Mesenchymal stem cell (in vitro differentiated cells and primary cell): ENCODE data around the gene EIF2D.
A peak's percentile ranks its signal among the peaks of the same experiment; 100 is the strongest.

Experiments used
- DNase-seq: peaks from one replicate; pipeline ENCODE4 v3.0.0-alpha.2; 2013
- H2AFZ ChIP-seq: one replicate; pipeline ENCODE4 v1.6.1; 2013; ENCODE audit warnings: low read depth, mild to moderate bottlenecking, control low read depth, inconsistent platforms, low read length, moderate library complexity
- H2AK5ac ChIP-seq: 2 replicates; pipeline ENCODE4 v1.6.1; 2013; ENCODE audit warnings: low read length, moderate library complexity, mild to moderate bottlenecking, inconsistent platforms; ENCODE audit not compliant: severe bottlenecking
- H2BK120ac ChIP-seq: one replicate; pipeline ENCODE4 v1.6.1; 2013; ENCODE audit warnings: low read depth, mild to moderate bottlenecking, inconsistent platforms, low read length, moderate library complexity
- H2BK12ac ChIP-seq, 2 experiments: one replicate each; pipeline ENCODE4 v1.6.1; 2013; ENCODE audit warnings: inconsistent platforms in 2 of 2, low read length in 2 of 2, mild to moderate bottlenecking in 2 of 2, moderate library complexity in 2 of 2, control low read depth in 1 of 2
- H2BK15ac ChIP-seq: one replicate; pipeline ENCODE4 v1.6.1; 2013; ENCODE audit warnings: mild to moderate bottlenecking, low read depth, inconsistent platforms; ENCODE audit not compliant: poor library complexity, severe bottlenecking
- H2BK5ac ChIP-seq: 2 replicates; pipeline ENCODE4 v1.6.1; 2013; ENCODE audit warnings: low read depth, mild to moderate bottlenecking, low read length, control low read depth, inconsistent platforms; ENCODE audit not compliant: poor library complexity, severe bottlenecking
- H3K14ac ChIP-seq, 2 experiments: one replicate each; pipeline ENCODE4 v1.6.1; 2013; ENCODE audit warnings: inconsistent platforms in 2 of 2, low read length in 2 of 2, control low read depth in 1 of 2, mild to moderate bottlenecking in 1 of 2, moderate library complexity in 1 of 2
- H3K18ac ChIP-seq, 2 experiments: one replicate each; pipeline ENCODE4 v1.6.1; 2013; ENCODE audit warnings: inconsistent platforms in 2 of 2, low read length in 2 of 2, control low read depth in 1 of 2, low read depth in 1 of 2, mild to moderate bottlenecking in 1 of 2
- H3K23ac ChIP-seq, 2 experiments: one replicate each; pipeline ENCODE4 v1.6.1; 2013; ENCODE audit warnings: inconsistent platforms in 2 of 2, low read length in 2 of 2, mild to moderate bottlenecking in 2 of 2, moderate library complexity in 2 of 2, control low read depth in 1 of 2
- H3K27ac ChIP-seq: 2 replicates; pipeline ENCODE4 v1.5.1; 2013; ENCODE audit warnings: mild to moderate bottlenecking, moderate library complexity, low read length, control low read depth, inconsistent platforms; ENCODE audit not compliant: poor library complexity, severe bottlenecking
- H3K27me3 ChIP-seq, 2 experiments: 2 replicates each; pipeline versions ENCODE4 v1.6.1 to v1.7.0; 2013; ENCODE audit warnings: low read length in 2 of 2, mild to moderate bottlenecking in 2 of 2, moderate library complexity in 2 of 2, control low read depth in 1 of 2, inconsistent platforms in 1 of 2; ENCODE audit not compliant: control insufficient read depth in 1 of 2, insufficient read depth in 1 of 2
- H3K36me3 ChIP-seq, 2 experiments: 2 replicates each; pipeline versions ENCODE4 v1.6.1 to v1.7.0; 2013; ENCODE audit warnings: low read length in 2 of 2, control low read depth in 1 of 2, inconsistent platforms in 1 of 2, low read depth in 1 of 2, mild to moderate bottlenecking in 1 of 2; ENCODE audit not compliant: insufficient read depth in 2 of 2, control insufficient read depth in 1 of 2
- H3K4ac ChIP-seq, 2 experiments: one replicate each; pipeline ENCODE4 v1.6.1; 2013; ENCODE audit warnings: inconsistent platforms in 2 of 2, low read length in 2 of 2, mild to moderate bottlenecking in 2 of 2, moderate library complexity in 2 of 2, control low read depth in 1 of 2, low read depth in 1 of 2
- H3K4me1 ChIP-seq: 2 replicates; pipeline ENCODE4 v1.6.1; 2013; ENCODE audit warnings: low read depth, low read length, control low read depth; ENCODE audit not compliant: control insufficient read depth, insufficient read depth
- H3K4me2 ChIP-seq: 2 replicates; pipeline ENCODE4 v1.6.1; 2013; ENCODE audit warnings: low read length, mild to moderate bottlenecking, inconsistent platforms; ENCODE audit not compliant: poor library complexity, severe bottlenecking
- H3K4me3 ChIP-seq, 2 experiments: 2 replicates each; pipeline versions ENCODE4 v1.5.1 to v1.7.0; 2013; ENCODE audit warnings: low read length in 2 of 2, mild to moderate bottlenecking in 2 of 2, control low read depth in 1 of 2, low read depth in 1 of 2; ENCODE audit not compliant: insufficient read depth in 1 of 2
- H3K79me1 ChIP-seq: replicated peaks from 2 replicates; pipeline ENCODE4 v1.6.1; 2013; ENCODE audit warnings: mild to moderate bottlenecking, control low read depth, low read length, inconsistent platforms; ENCODE audit not compliant: poor library complexity, severe bottlenecking
- H3K9ac ChIP-seq: 2 replicates; pipeline ENCODE4 v1.7.0; 2013; ENCODE audit warnings: mild to moderate bottlenecking, low read length, moderate library complexity
- H3K9me3 ChIP-seq: 2 replicates; pipeline ENCODE4 v1.7.0; 2013; ENCODE audit warnings: mild to moderate bottlenecking, low read length; ENCODE audit not compliant: control insufficient read depth
- H4K8ac ChIP-seq: one replicate; pipeline ENCODE4 v1.6.1; 2013; ENCODE audit warnings: inconsistent platforms, mild to moderate bottlenecking, low read length, moderate library complexity
- H4K91ac ChIP-seq: one replicate; pipeline ENCODE4 v1.6.1; 2013; ENCODE audit warnings: mild to moderate bottlenecking, low read length, inconsistent platforms
- WGBS: methylation state at CpG from one replicate; pipeline ENCODE4 v1.1.7; 2013; ENCODE audit warnings: mixed read lengths; 5-methylcytosine and 5-hydroxymethylcytosine counted together

The EIF2D gene

DNA sequence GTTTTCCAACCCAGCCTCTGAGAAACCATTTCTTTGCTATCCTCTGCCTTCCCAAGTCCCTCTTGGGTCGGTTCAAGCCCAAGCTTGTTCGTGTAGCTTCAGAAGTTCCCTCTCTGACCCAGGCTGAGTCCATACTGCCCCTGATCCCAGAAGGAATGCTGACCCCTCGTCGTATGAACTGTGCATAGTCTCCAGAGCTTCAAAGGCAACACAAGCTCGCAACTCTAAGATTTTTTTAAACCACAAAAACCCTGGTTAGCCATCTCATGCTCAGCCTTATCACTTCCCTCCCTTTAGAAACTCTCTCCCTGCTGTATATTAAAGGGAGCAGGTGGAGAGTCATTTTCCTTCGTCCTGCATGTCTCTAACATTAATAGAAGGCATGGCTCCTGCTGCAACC lies 23.8 kb downstream of the EIF2D start:
- Histone ChIP-seq H2BK120ac (no peak overlapping the region), H3K79me1 (no peaks in the 10 kb centered on the region), H4K8ac (peak overlapping the region; percentile 27), H4K91ac (no peak overlapping the region), H3K23ac (no peak overlapping the region), H2BK12ac (peak overlapping the region in 1 of 2 experiments; percentile 40), H3K27ac (no peak overlapping the region), H3K9ac (peak overlapping the region; percentile 52), H2BK5ac (no peak overlapping the region), H3K4me2 (no peak overlapping the region), H3K36me3 (peaks cover 29 to 75% of the 10 kb centered on the region in 2 experiments), H3K14ac (no peak overlapping the region), H3K4me1 (peaks cover 11% of the 10 kb centered on the region), H3K18ac (no peak overlapping the region), H2BK15ac (no peak overlapping the region), H3K4me3 (no peak overlapping the region), H2AFZ (no peak overlapping the region), H2AK5ac (peak overlapping the region; percentile 15), H3K27me3 (no peaks in the 10 kb centered on the region), H3K4ac (no peak overlapping the region), H3K9me3 (no peaks in the 10 kb centered on the region)
- DNase-seq: peak; percentile 10
- 82% methylated on average over 6 of the region's 6 CpGs for WGBS

DNA sequence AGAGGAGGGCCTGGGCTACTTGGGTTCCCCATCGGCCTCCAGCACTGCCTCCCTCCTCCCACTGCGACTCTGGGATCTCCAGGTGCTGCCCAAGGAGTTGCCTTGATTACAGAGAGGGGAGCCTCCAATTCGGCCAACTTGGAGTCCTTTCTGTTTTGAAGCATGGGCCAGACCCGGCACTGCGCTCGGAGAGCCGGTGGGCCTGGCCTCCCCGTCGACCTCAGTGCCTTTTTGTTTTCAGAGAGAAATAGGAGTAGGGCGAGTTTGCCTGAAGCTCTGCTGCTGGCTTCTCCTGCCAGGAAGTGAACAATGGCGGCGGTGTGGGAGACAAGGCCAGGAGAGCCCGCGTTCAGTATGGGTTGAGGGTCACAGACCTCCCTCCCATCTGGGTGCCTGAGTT lies 24.4 kb downstream of the EIF2D start:
- H2AK5ac ChIP-seq: no peak overlapping the region
- no peak overlapping the region for H3K14ac ChIP-seq
- H3K79me1 ChIP-seq: no peaks in the 10 kb centered on the region
- H4K8ac ChIP-seq: no peak overlapping the region
- peaks cover 11% of the 10 kb centered on the region for H3K4me1 ChIP-seq
- no peak overlapping the region for H3K23ac ChIP-seq
- H3K18ac ChIP-seq: no peak overlapping the region
- no peak overlapping the region for H2BK5ac ChIP-seq
- no peak overlapping the region for H4K91ac ChIP-seq
- peaks cover 0 to under 1% of the 10 kb centered on the region in 2 experiments for H3K27me3 ChIP-seq
- no peak overlapping the region for H2BK12ac ChIP-seq
- H3K9me3 ChIP-seq: no peaks in the 10 kb centered on the region
- H3K4me3 ChIP-seq: no peak overlapping the region
- no peak overlapping the region for H3K4ac ChIP-seq
- H3K36me3 ChIP-seq: peaks cover 26 to 69% of the 10 kb centered on the region in 2 experiments
- no peak overlapping the region for H2BK120ac ChIP-seq
- no peak overlapping the region for H2AFZ ChIP-seq
- H2BK15ac ChIP-seq: no peak overlapping the region
- no peak overlapping the region for H3K4me2 ChIP-seq
- WGBS: 99% methylated on average over 14 of the region's 14 CpGs
- H3K9ac ChIP-seq: peak overlapping the region; percentile 52
- no peak overlapping the region for H3K27ac ChIP-seq
- no peak for DNase-seq

DNA sequence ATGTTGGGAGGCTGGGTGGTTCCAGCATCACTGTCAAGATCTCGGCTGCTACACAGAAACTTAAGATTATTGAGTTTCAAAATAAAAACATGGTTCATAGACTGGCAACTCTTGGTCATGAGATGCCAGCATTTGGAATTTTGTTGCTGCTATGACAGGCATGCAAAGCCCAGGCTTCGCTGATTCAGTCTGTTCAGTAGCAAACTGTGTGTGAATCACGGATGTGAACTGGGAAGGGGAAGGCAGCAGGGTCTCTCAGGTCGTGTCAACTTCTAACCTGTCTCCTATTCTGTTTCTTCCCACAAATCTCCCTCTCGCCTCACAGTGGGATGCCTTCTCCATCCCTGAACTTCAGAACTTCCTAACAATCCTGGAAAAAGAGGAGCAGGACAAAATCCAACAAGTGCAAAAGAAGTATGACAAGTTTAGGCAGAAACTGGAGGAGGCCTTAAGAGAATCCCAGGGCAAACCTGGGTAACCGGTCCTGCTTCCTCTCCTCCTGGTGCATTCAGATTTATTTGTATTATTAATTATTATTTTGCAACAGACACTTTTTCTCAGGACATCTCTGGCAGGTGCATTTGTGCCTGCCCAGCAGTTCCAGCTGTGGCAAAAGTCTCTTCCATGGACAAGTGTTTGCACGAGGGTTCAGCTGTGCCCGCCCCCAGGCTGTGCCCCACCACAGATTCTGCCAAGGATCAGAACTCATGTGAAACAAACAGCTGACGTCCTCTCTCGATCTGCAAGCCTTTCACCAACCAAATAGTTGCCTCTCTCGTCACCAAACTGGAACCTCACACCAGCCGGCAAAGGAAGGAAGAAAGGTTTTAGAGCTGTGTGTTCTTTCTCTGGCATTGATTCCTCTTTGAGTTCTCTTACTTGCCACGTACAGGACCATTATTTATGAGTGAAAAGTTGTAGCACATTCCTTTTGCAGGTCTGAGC lies 25.5 kb downstream of the EIF2D start:
- H2AFZ ChIP-seq: no peak overlapping the region

DNA sequence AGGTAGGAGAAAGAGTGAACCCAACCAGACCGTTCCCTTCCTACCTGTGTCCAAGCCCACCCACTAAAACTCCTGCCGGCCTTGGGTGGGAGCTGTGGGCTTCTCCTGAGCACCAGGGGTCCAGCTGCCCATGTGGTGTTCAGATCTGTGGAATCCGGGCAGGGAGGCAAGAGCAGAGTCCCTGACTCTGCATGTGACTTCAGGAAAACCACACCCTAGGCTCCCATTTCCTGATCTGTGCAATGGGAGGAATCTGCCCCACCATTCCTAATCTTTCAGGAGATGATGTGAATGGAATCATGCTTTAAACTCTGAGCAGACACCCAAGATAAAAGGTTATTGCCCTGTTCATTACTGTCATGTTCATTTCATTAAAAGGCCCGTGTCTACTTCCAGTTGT lies 27.6 kb downstream of the EIF2D start:
- Histone ChIP-seq H3K9me3 (no peaks in the 10 kb centered on the region), H3K79me1 (no peaks in the 10 kb centered on the region), H2BK120ac (no peak overlapping the region), H3K23ac (no peak overlapping the region), H3K14ac (no peak overlapping the region), H2AK5ac (no peak overlapping the region), H4K91ac (no peak overlapping the region), H2BK12ac (no peak overlapping the region), H3K4me1 (peaks cover 9% of the 10 kb centered on the region), H3K36me3 (peaks cover 13 to 48% of the 10 kb centered on the region in 2 experiments), H4K8ac (no peak overlapping the region), H3K4me3 (no peak overlapping the region), H3K18ac (no peak overlapping the region), H3K4me2 (no peak overlapping the region), H2AFZ (no peak overlapping the region), H3K4ac (no peak overlapping the region), H2BK5ac (no peak overlapping the region), H3K27ac (no peak overlapping the region), H3K9ac (no peak overlapping the region), H2BK15ac (no peak overlapping the region), H3K27me3 (peaks cover 0 to 16% of the 10 kb centered on the region in 2 experiments)
- DNase-seq: no peak
- 83% methylated on average over 3 of the region's 4 CpGs for WGBS

More for the DNA sequence above, 25.5 kb downstream of the EIF2D start:
- Histone ChIP-seq H3K27ac (no peak overlapping the region), H3K36me3 (peaks cover 16 to 58% of the 10 kb centered on the region in 2 experiments), H3K9me3 (no peaks in the 10 kb centered on the region), H3K4me2 (no peak overlapping the region), H3K27me3 (peaks cover 0 to 12% of the 10 kb centered on the region in 2 experiments), H3K9ac (no peak overlapping the region), H3K4me1 (peaks cover 11% of the 10 kb centered on the region), H2BK120ac (no peak overlapping the region), H4K91ac (no peak overlapping the region), H3K23ac (no peak overlapping the region), H3K79me1 (no peaks in the 10 kb centered on the region), H3K4ac (no peak overlapping the region), H4K8ac (no peak overlapping the region), H2BK15ac (no peak overlapping the region), H3K4me3 (no peak overlapping the region), H3K14ac (no peak overlapping the region), H3K18ac (no peak overlapping the region), H2AK5ac (no peak overlapping the region), H2BK12ac (no peak overlapping the region), H2BK5ac (no peak overlapping the region)
- WGBS: 84% methylated on average over 9 of the region's 13 CpGs
- DNase-seq: no peak
